Neuronal stem cell (in vitro differentiated cells): Measurements from ENCODE around the gene KCTD5.

Experiments used
- DNase-seq: peaks from one replicate; pipeline ENCODE4 v3.0.0-alpha.2; 2013; ENCODE audit warnings: low spot score
- H2AFZ ChIP-seq: one replicate; pipeline ENCODE4 v1.6.1; 2013; ENCODE audit warnings: mild to moderate bottlenecking, low read length, inconsistent platforms
- H2AK5ac ChIP-seq: 2 replicates; pipeline ENCODE4 v1.6.1; 2013; ENCODE audit warnings: low read depth, mild to moderate bottlenecking, inconsistent platforms, low read length, moderate library complexity, mixed read lengths
- H2BK120ac ChIP-seq: 2 replicates; pipeline ENCODE4 v1.6.1; 2013; ENCODE audit warnings: low read depth, mild to moderate bottlenecking, inconsistent platforms, low read length, moderate library complexity, mixed read lengths
- H2BK12ac ChIP-seq: one replicate; pipeline ENCODE4 v1.6.1; 2013; ENCODE audit warnings: low read length, inconsistent platforms
- H2BK15ac ChIP-seq: 2 replicates; pipeline ENCODE4 v1.6.1; 2013; ENCODE audit warnings: mild to moderate bottlenecking, low read length, inconsistent platforms, mixed read lengths
- H2BK5ac ChIP-seq: one replicate; pipeline ENCODE4 v1.6.1; 2013; ENCODE audit warnings: inconsistent platforms, mild to moderate bottlenecking, low read length, moderate library complexity
- H3K14ac ChIP-seq: one replicate; pipeline ENCODE4 v1.6.1; 2013; ENCODE audit warnings: low read length, inconsistent platforms
- H3K18ac ChIP-seq: 2 replicates; pipeline ENCODE4 v1.6.1; 2013; ENCODE audit warnings: low read length, inconsistent platforms
- H3K23ac ChIP-seq: 2 replicates; pipeline ENCODE4 v1.6.1; 2013; ENCODE audit warnings: low read depth, mild to moderate bottlenecking, mixed read lengths, low read length, inconsistent platforms; ENCODE audit not compliant: poor library complexity
- H3K27ac ChIP-seq: replicated peaks from 3 replicates; pipeline ENCODE4 v1.5.1; 2013; ENCODE audit warnings: low read length, inconsistent platforms
- H3K27me3 ChIP-seq, 3 experiments: 2 replicates each; pipeline ENCODE4 v1.6.1; 2013; ENCODE audit warnings: low read length in 3 of 3, mild to moderate bottlenecking in 2 of 3, inconsistent platforms in 1 of 3, low read depth in 1 of 3, mixed read lengths in 1 of 3, moderate library complexity in 1 of 3; ENCODE audit not compliant: control insufficient read depth in 3 of 3, insufficient read depth in 3 of 3
- H3K36me3 ChIP-seq, 2 donors: replicated peaks in 1 of 2; 2 replicates each; pipeline ENCODE4 v1.6.1; 2013; ENCODE audit warnings: low read length in 2 of 2; ENCODE audit not compliant: control insufficient read depth in 2 of 2, insufficient read depth in 2 of 2
- H3K4ac ChIP-seq: 2 replicates; pipeline ENCODE4 v1.6.1; 2013; ENCODE audit warnings: inconsistent platforms, mild to moderate bottlenecking, low read length, moderate library complexity
- H3K4me1 ChIP-seq, 2 donors: 1 replicate in 1 of 2; 2 replicates in 1 of 2; pipeline ENCODE4 v1.6.1; 2013; ENCODE audit warnings: low read length in 2 of 2, low read depth in 1 of 2; ENCODE audit not compliant: control insufficient read depth in 2 of 2, insufficient read depth in 1 of 2
- H3K4me2 ChIP-seq: one replicate; pipeline ENCODE4 v1.6.1; 2013; ENCODE audit warnings: mild to moderate bottlenecking, low read length, inconsistent platforms; ENCODE audit not compliant: insufficient read depth, poor library complexity, severe bottlenecking
- H3K4me3 ChIP-seq, 2 donors: 2 replicates each; pipeline ENCODE4 v1.5.1; 2013; ENCODE audit warnings: low read length in 2 of 2, mild to moderate bottlenecking in 2 of 2, inconsistent platforms in 1 of 2, moderate library complexity in 1 of 2
- H3K79me1 ChIP-seq: one replicate; pipeline ENCODE4 v1.6.1; 2013; ENCODE audit warnings: low read depth, mild to moderate bottlenecking, inconsistent platforms, low read length, moderate library complexity
- H3K9ac ChIP-seq: one replicate; pipeline ENCODE4 v1.6.1; 2013; ENCODE audit warnings: mild to moderate bottlenecking, low read depth, low read length, inconsistent platforms; ENCODE audit not compliant: poor library complexity
- H3K9me3 ChIP-seq, 2 donors: replicated peaks in 1 of 2; 2 replicates each; pipeline versions ENCODE3 to v1.6.1; 2013; ENCODE audit warnings: low read length in 2 of 2, mild to moderate bottlenecking in 2 of 2, inconsistent platforms in 1 of 2, low read depth in 1 of 2, mixed read lengths in 1 of 2, moderate library complexity in 1 of 2; ENCODE audit not compliant: control insufficient read depth in 2 of 2, insufficient read depth in 1 of 2
- H4K8ac ChIP-seq: one replicate; pipeline ENCODE4 v1.6.1; 2013; ENCODE audit warnings: low read depth, mild to moderate bottlenecking, inconsistent platforms, low read length, moderate library complexity
- H4K91ac ChIP-seq: one replicate; pipeline ENCODE4 v1.6.1; 2013; ENCODE audit warnings: low read length, low read depth, mild to moderate bottlenecking, inconsistent platforms; ENCODE audit not compliant: poor library complexity
- WGBS, 2 donors: extraction: QIAGEN DNeasy Blood & Tissue Kit; methylation state at CpG; one replicate each; pipeline ENCODE4 v1.1.7; 2013; ENCODE audit warnings: missing lambda C conversion rate in 2 of 2, mixed read lengths in 1 of 2; ENCODE audit not compliant: insufficient read length in 2 of 2, insufficient replicate concordance in 1 of 2; ENCODE audit errors: extremely low coverage in 2 of 2; 5-methylcytosine and 5-hydroxymethylcytosine counted together

Gene KCTD5

GRCh38 chr16:2745116-2745890 is 63.0 kb downstream of the KCTD5 start:
- no CpG with 5 or more reads among the region's 15 CpGs for WGBS, 2 donors
- H3K36me3 ChIP-seq = peaks cover 2 to 17% of the 10 kb centered on the region in 2 donors
- H2AFZ ChIP-seq = no peak overlapping the region
- H3K79me1 ChIP-seq = no peaks in the 10 kb centered on the region
- no peak overlapping the region for H3K18ac ChIP-seq
- no peak overlapping the region for H2BK12ac ChIP-seq
- no peak overlapping the region for H4K91ac ChIP-seq
- no peaks in the 10 kb centered on the region for H3K4me1 ChIP-seq
- no peak overlapping the region for H3K4ac ChIP-seq
- H2AK5ac ChIP-seq = peak overlapping the region; percentile 8
- DNase-seq = no peak
- H2BK5ac ChIP-seq = no peak overlapping the region
- peak overlapping the region; percentile 76 for H3K9ac ChIP-seq
- no peak overlapping the region for H4K8ac ChIP-seq
- H3K14ac ChIP-seq = no peak overlapping the region
- H3K23ac ChIP-seq = no peak overlapping the region
- no peak overlapping the region for H2BK120ac ChIP-seq
- no peak overlapping the region for H2BK15ac ChIP-seq
- no peak overlapping the region for H3K4me3 ChIP-seq
- no peaks in the 10 kb centered on the region for H3K9me3 ChIP-seq
- no peak overlapping the region for H3K4me2 ChIP-seq
- no peak overlapping the region for H3K27ac ChIP-seq
- no peaks in the 10 kb centered on the region for H3K27me3 ChIP-seq

GRCh38 chr16:2745961-2746360 is 63.6 kb downstream of the KCTD5 start:
- peaks cover 2 to 17% of the 10 kb centered on the region in 2 donors for H3K36me3 ChIP-seq
- peak overlapping the region; percentile 80 for H3K23ac ChIP-seq
- H3K4me1 ChIP-seq = peaks cover 0 to 2% of the 10 kb centered on the region in 2 donors
- no peak overlapping the region for H3K14ac ChIP-seq
- no peak overlapping the region for H2BK15ac ChIP-seq
- H4K8ac ChIP-seq = no peak overlapping the region
- no peak overlapping the region for H3K27ac ChIP-seq
- H3K18ac ChIP-seq = no peak overlapping the region
- H3K4ac ChIP-seq = no peak overlapping the region
- no peak overlapping the region for H2BK12ac ChIP-seq
- H2BK5ac ChIP-seq = no peak overlapping the region
- H2BK120ac ChIP-seq = no peak overlapping the region
- no peaks in the 10 kb centered on the region for H3K79me1 ChIP-seq
- DNase-seq = no peak
- no CpG with 5 or more reads among the region's 9 CpGs for WGBS, 2 donors
- H3K4me2 ChIP-seq = no peak overlapping the region
- no peak overlapping the region for H4K91ac ChIP-seq
- no peaks in the 10 kb centered on the region for H3K27me3 ChIP-seq
- H3K4me3 ChIP-seq = no peak overlapping the region
- no peak overlapping the region for H2AK5ac ChIP-seq
- H3K9ac ChIP-seq = peak overlapping the region; percentile 60
- no peaks in the 10 kb centered on the region for H3K9me3 ChIP-seq
- no peak overlapping the region for H2AFZ ChIP-seq

GRCh38 chr16:2748757-2749455 is 66.6 kb downstream of the KCTD5 start:
- H3K4ac ChIP-seq = no peak overlapping the region
- no peak overlapping the region for H2AK5ac ChIP-seq
- H3K18ac ChIP-seq = no peak overlapping the region
- H4K91ac ChIP-seq = no peak overlapping the region
- no peak for DNase-seq
- no peak overlapping the region for H2BK120ac ChIP-seq
- H3K27me3 ChIP-seq = no peaks in the 10 kb centered on the region
- H3K36me3 ChIP-seq = peaks cover 2 to 22% of the 10 kb centered on the region in 2 donors
- H4K8ac ChIP-seq = no peak overlapping the region
- H2BK5ac ChIP-seq = no peak overlapping the region
- no peak overlapping the region for H3K9ac ChIP-seq
- no peak overlapping the region for H3K4me2 ChIP-seq
- H2AFZ ChIP-seq = no peak overlapping the region
- H3K79me1 ChIP-seq = peaks cover 3% of the 10 kb centered on the region
- no CpG with 5 or more reads among the region's 7 CpGs for WGBS, 2 donors
- H2BK15ac ChIP-seq = no peak overlapping the region
- H3K9me3 ChIP-seq = no peaks in the 10 kb centered on the region
- H2BK12ac ChIP-seq = no peak overlapping the region
- H3K4me3 ChIP-seq = peak overlapping the region in 1 of 2 donors; percentile 36
- no peak overlapping the region for H3K14ac ChIP-seq
- no peak overlapping the region for H3K27ac ChIP-seq
- peaks cover 5 to 7% of the 10 kb centered on the region in 2 donors for H3K4me1 ChIP-seq
- H3K23ac ChIP-seq = no peak overlapping the region

GRCh38 chr16:2749476-2749875 is 67.2 kb downstream of the KCTD5 start:
- Histone ChIP-seq H3K9me3 (no peaks in the 10 kb centered on the region), H3K18ac (no peak overlapping the region), H2BK120ac (no peak overlapping the region), H3K23ac (no peak overlapping the region), H4K8ac (no peak overlapping the region), H3K9ac (no peak overlapping the region), H2AFZ (no peak overlapping the region), H3K4me1 (peaks cover 8 to 10% of the 10 kb centered on the region in 2 donors), H3K4me3 (no peak overlapping the region), H3K4ac (no peak overlapping the region), H2BK5ac (no peak overlapping the region), H2AK5ac (no peak overlapping the region), H3K4me2 (no peak overlapping the region), H3K79me1 (peaks cover 3% of the 10 kb centered on the region), H3K27me3 (no peaks in the 10 kb centered on the region), H3K36me3 (peaks cover 4 to 28% of the 10 kb centered on the region in 2 donors), H3K14ac (no peak overlapping the region), H3K27ac (no peak overlapping the region), H4K91ac (no peak overlapping the region), H2BK12ac (no peak overlapping the region), H2BK15ac (no peak overlapping the region)
- WGBS, 2 donors = no CpG with 5 or more reads among the region's 5 CpGs
- no peak for DNase-seq
